GM18858 (cell line): ENCODE measurements around the gene SLC26A6.

Source experiments
- ATAC-seq: cut with Tn5 transposase; IDR thresholded peaks from one replicate; pipeline ENCODE4 v1.9.1; 2021; ENCODE audit not compliant: unreplicated experiment

The SLC26A6 gene

DNA sequence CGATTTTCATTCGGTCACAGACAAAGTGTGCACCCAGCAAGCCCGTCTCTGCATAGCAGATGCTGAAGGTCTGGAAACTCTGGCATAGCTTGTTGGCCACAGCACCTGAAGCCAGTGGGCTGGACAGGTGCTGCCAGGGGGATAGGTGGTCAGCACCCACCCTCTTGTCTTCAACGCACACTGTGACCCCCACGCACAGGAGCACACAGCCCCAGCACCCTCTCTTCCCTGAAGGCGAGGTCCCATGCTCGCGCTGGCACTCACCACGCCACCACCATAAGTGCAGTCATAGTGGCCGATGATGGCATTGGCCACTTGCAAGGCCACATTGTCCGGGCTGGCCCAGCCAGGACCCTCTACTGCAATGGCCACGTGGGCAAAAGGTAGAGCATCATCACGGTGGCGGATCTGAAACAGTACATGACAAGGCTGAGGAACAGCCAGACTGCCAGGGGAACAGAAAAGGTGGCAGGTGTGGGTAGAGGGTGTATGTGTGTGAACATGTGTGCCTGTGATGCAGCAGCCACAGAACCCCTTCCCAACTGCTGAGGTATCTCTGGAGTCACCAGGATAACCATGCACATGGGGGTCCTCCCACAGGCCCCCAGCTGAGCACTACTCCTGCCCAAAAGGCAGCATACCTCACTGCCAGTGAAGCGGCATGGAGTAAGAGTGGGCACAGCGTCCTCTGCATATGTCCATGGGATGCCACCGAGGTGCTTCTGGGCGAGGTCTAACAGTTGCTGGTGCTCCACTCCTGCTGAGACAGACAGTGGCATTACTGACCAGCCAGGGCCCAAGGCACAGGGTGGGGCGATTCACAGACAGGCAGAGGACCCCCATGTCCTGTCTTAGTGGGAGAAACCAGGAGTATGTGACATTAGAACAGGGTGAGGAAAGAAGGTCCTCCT lies 34.3 kb downstream of the SLC26A6 start:
- ATAC-seq = no peak

DNA sequence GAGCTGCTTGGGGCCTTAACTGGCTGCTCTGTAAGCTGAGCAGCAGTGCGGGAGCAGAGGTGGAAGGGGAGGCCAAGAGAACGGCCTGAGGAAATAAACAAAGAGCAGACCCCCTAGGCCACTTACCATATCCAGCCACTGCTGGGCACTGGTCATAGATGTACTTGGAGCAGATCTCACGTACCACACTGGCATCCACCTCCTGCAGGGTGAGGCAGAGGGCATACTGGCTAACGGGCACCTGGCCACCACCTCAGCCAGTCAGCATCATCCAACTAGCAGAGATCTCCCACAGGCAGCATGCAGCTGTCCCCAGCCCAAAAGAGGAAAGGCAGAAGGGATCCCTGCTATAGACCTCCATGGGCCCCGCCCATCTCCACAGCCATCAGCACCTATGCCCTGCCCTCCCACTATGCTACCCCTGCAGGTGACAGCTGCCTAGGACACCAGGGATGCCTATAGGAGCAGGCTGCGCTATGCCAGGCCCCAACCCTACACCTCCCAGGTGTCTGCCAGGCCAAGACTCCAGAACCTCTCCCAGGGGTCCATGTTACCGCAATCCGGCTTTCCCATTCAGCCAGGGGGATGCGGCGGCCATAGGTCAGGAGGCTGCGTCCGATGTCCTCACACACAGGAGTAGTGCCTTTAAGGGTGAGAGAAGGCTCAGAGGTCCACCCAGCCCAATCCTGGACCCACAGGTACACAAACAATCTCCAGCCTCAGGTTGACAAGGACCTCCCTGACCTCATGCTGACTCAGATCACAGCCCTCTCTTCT lies 35.6 kb downstream of the SLC26A6 start:
- no peak for ATAC-seq

DNA sequence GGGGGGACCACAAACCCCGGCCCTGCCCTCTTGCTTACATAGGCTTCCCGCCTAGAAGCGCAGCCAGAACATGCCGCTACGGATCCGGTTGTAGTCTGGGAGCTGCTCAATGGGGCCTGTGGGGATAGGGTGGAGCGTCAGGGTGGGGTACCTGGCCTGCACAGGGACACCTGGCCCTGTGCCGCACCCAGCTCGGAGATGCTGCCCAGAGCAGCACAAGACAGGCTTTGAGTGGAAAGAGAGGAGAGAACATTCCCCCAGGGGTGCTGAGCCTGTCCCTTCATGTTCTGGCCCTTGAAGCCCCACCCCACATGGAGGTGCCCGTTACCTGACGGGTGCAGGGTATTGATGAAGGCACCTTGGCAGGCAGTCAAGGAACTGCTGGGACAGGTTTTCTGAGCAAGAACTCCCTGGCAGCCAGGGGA lies 36.2 kb downstream of the SLC26A6 start:
- no peak for ATAC-seq

DNA sequence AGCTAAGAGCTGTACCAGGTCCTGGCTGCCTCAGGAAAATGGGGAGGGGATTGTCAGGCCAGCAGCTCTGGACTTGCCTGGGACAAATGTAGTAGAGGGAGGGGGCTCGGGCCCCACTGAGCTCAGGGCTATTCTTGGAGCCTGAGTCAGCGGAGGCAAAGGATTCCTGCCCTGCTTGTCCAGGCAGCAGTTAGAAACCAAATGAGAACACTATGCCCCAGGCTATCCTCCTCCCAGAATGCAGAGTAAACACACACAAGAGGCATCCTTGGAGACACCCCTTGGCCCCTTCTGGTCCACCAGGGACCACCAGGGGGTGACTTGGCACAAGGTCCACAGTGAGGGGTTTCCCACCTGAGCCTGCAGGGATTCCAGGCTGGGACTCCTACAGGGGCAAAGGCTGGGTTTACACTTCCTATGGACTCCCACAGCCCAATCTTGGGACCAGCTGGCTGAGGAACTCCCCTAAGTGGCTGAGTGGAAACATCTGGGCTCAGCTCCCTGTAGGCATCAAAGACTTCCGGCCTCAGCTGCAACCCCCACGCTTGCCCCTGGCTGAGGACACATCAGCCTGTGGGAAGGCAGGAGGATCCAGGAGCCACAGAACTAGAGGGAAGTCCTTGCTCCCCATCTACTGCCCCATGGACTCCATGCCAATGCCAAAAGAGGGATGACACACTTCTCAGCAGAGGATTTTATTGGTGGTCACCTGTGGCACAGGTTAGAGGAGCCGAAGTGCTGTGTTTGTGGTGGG lies 36.8 kb downstream of the SLC26A6 start:
- ATAC-seq = no peak

DNA sequence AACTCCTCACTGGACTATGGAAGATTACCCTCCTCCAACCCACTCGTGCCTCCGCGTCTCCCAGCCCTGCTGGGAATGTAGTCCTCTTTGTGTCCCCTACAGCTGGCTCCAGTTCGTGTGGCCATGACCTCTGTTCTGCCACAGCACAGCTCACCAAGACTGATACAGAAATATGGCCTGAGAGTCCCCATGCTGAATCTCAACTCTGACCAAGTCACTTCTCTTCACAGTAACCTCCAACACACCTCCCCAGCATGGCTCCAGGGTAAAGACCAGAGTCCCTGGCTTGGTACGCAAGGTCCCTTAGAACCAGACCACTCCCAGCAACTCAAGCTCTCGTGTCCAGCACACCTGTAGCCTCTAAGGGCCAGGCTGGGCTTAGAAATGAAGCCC lies 37.9 kb downstream of the SLC26A6 start:
- no peak for ATAC-seq

DNA sequence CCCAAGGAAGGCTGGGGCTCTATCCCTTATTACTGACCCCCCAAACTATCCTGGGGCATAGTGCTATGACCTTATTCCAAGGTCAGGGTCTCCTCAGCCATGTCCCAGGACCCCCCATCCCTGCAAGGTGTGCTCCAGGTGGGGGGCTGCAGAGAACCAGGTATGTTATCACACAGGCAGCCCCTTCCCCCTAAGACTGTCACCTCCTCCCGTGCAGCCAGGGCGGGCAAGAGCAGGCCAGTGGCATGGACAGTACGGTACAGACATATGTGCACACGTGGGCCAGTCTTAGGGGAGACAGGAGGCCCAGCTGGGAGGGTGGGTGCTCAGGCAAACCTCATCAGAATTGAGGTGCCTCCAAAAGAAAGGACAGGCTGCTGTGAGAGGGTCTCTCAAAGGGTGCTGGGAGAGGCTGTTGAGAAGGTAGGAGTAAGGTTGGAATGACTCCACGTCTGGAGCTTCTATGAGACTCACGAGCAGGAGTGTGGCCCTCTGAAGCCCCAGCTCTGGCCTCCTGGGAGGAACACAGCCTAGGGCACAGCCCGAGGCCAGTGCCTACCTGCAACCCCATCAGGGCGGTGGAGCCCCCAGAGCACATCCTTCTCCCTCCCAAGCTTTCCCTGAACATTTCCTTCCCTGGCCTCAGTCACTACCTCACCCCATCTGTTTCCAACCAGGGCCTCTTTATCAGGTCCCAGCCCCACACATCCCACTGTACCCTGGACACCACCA lies 38.4 kb downstream of the SLC26A6 start:
- ATAC-seq = no peak

DNA sequence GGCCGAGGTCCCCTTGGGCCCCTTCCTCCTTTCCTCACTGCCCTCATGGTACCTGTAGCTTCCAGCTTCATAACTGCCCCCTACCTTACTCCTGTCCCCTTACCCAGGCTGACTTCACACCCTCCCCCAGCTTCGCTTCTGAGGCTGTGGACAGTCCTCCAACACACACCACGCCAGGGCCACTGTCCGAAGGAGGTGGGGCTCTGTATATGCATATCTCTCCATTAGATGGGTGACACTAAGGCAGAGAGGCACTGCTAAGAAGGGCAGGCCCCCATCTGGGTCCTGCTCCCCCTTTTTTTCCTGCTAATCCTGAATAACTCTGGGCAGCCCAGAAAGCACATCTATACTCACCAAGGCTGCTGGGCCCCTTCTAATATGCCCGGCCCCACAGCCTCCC lies 39.1 kb downstream of the SLC26A6 start:
- ATAC-seq = no peak

DNA sequence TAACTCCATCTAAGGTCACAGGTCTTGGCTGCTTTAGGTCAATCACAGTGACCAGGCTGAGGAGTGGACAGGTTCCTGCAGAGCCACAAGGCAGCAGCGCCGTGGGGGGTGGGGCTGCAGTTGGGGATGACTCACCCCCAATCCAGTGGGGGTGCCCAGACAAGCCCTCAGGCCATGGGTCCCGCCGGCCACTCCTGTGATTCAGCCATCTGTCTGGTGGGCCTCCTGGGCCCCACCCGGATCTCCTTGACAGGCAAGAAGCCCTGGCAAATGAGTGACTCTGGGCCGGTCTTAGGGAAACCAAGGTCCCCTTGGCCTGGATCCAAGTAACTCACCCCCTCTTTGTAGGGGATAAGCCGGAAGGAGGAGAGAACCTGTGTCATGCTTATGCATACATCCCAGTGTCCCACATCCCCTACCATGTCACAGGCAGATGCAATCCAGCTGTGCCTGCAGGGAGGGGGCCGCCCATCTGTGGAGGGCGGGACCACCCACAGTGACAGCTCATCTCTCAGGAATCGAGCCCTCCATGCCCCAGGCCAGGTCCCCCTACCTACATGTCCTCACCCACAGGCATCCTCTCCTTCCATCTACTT lies 39.6 kb downstream of the SLC26A6 start:
- no peak for ATAC-seq

DNA sequence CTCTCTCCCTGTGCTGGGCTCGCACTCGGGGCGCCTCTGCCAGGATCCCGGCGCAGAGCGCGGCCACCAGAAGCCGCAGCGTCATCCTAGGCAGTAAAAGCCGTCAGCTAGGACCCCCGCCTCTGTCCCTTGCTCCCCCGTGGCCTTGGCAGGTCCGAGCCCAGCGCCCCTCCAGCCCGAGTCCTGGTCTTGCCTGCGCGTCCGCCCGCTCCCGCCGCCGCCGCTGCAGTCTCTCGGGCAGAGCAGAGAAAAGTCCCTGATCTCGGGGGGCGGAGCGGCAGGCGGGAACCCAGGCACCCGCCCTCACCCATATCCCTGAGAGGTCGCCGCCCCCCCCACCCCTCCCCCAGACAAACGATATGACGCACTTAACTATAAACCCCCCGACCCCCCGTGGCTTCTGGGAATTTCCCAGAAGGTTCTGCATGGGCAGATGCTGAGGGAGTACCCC lies 40.2 kb downstream of the SLC26A6 start, which contains the start of gene COL7A1:
Gene COL7A1, minus strand, starts transcription at position 255 of the 451 bp plus-strand sequence. Its CDS starts 170 bp downstream, at position 85.
- no peak for ATAC-seq

DNA sequence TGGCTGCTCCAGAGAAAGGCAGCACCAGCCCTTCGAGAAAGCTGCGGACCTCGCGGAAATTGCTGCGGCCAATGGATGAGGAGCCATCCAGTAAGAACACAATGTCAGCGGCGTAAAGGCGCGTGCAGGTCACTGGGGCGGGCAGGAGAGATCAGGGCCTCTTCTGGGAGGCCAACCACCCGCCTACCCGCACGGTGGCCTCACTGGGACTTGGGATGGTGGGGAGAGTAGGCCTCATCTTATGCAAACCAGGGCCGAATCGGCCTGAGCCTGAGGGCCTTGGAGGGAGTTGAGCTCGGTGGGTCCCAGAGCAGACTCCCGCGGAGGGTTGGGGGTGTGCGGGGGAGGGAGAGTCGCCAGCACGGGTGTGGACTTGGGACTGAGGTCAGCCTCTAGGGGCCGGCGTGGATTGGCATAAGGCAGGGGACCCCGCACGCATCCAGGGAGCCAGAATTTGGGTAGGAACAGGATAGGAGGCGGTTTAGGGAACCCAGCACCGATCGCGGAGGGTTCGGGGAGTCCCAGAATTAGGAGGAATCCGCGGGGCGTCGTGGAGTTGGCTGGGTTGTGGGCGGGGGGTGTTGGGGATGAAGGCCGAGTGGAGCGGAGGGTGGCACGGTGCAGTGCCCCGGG lies 40.7 kb downstream of the SLC26A6 start:
- no peak for ATAC-seq

DNA sequence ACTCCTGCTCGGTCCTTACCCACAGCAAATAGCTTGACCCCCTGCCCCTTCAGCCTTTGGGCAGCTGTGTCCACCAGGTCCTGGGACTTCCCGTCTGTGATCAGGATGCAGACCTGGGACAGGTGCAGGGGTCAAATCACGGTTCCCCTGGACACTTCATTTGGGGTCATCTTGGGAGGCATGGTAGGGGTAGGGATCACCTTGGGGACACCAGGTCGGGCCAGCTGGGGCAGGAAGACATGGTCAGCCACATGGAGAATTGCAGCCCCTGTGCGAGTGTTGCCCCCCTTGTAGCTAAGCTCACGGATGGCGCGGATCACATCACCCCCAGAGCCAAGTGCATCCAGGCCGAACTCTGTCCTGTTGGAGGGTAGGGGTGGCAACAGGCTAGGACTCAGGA lies 41.9 kb downstream of the SLC26A6 start:
- ATAC-seq = no peak

DNA sequence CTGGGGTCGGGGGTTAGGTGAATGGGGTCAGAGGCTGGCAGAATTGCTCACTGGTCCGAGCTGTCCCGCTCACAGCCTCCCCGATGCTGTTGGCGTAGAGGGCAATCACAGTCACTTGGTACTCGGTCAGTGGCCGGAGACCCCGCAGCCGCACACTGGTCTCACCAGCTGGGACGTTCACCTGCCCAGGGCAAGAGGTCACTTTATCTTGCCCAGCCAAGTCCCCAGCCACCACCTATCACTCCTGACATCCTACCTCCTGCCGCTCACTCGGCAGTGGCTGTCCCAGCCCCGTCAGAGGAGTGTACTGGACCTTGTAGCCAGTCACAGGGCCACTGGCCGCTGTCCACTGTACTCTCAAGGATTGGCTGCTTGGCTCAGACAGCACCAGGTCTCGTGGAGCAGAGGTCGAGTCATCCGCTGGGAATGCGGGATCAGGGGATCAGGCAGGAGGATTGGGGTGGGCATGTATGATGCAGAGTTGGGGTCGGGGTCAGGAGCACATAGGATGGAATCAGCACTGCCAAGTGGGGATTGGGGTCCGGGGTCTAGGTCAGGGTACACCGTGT lies 42.7 kb downstream of the SLC26A6 start:
- no peak for ATAC-seq

DNA sequence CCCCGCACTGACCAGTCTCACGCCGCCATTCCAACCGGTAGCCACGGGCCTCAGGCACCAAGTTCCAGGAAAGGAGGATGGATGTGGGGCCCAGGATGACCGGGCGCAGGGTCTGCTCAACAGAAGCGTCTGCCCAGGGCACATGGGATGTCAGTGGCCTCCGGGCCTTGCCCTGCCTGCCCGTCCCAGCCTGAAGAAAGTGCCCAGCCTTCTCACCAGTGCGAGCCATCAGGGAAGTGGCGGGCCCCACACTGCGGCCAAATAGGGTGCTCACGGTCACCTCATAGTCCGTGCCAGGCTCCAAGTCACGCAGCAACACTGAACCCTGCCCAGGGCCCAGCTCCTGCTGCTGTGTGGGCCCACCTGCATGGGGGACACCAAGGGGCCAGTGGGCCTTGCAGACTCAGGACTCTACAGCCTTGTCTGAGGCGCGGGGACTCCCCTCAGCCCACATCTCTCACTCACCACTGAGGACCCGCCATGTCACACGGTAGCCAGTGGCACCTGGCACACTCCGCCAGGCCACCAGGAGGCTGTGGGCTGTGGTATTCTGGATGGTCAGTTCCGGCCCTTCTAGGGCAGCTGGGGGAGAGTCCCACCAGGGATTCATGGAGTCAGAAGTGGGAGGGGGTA lies 43.3 kb downstream of the SLC26A6 start:
- ATAC-seq = no peak

DNA sequence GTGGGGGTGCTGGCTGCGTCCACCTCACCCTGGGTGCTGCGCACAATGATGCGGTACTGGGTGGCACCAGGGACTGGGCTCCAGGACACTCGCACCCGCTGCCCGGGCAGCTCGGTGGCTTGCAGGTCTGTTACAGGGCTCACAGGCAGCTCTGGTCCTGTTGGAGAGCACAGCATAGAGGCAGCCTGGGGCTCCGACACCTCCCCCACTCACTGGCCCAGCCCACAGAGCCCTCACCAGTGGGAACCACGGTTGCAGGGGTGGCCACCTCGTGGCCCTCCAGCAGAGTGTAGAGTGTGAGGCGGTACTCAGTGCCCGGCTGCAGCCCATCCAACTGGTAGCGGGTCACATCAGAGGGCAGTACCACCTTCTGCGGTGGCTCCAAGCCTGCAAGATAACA lies 43.8 kb downstream of the SLC26A6 start:
- no peak for ATAC-seq

DNA sequence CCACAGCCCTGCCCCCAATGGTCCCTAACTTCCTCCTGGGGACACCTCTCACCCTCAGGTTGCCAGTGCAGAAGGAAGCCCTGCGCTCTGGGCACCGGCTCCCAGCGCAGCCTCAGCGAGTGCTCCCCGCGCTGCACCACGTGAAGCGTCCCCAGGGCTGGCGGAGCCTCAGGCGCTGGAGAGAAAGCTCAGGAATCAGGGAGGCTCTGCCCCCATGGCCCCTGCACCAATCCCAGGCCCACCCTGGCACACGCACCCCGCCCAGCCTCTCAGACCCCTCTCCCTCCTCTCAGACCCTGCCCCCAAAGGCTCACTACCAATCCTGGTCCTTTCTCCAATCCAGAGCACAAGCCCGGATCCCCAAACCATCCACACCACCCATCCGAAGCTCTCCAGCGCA lies 47.0 kb downstream of the SLC26A6 start:
- ATAC-seq = no peak

DNA sequence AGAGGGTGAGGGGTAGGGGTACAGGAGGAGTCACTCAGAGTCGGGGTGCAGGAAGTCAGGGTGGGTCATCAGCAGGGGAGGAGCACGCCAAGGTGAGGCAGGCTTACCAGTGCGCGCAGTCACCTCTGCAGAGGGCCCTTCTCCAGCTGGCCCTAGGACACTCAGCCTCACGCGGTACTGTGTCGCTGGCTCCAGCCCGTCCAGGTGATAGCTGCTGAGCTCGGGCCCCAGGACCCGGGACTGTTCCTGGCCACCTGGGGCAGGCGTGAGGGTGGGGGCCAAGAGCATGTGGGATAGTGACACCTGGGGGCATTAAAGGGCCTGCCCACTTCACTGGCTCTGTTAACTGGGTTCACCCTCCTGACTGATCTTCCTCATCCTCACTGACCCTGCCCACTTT lies 47.6 kb downstream of the SLC26A6 start:
- no peak for ATAC-seq

DNA sequence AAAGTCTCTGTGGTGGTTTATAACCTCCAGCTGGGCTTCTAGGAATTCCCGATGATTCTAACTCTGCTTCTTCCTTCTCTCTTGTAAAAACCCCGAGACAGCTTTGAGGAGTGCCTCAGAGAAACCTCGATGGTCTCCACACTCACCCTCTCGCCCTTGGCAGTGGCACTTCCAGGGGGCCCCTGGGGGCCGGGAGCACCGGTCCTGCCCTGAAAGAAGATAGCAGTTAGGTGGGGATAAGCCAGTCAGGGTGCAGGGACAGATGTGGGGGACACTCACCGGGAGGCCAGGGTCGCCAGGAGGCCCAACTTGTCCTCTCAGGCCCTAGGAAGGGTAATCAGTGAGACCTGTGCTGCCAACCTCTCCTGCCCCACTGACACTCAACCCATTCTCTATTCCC lies 49.9 kb downstream of the SLC26A6 start:
- no peak for ATAC-seq

DNA sequence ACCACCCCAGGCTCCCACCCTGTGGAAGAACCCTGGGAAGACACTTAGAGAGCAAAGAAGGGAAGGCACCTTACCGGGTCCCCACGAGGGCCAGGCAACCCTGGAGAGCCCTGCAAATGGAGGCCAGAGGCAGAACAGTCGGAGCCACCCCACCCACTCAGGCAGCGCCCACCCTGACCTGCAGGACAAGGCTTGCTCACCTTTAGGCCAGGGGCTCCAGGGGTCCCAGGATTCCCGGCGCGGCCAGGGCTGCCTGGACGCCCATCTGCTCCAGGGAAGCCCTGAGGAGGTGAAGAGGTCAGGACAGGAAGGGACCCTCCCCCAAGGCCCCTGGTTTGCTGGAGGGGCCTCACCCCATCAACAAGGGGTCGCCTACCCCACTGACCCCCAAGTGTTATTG lies 50.4 kb downstream of the SLC26A6 start:
- no peak for ATAC-seq
